ENCODE measurements around the gene G6PC3. TPM values are rescaled to one million over a fixed set of nuclear protein-coding genes. Genes with fewer than 3 reads are reported as not detected.

Gene G6PC3
- total and polyA plus RNA-seq, 2 donors (not counting 3 experiments of a cell fraction or from before 2014, with no cell fraction given): 78.4 to 194 TPM

DNA sequence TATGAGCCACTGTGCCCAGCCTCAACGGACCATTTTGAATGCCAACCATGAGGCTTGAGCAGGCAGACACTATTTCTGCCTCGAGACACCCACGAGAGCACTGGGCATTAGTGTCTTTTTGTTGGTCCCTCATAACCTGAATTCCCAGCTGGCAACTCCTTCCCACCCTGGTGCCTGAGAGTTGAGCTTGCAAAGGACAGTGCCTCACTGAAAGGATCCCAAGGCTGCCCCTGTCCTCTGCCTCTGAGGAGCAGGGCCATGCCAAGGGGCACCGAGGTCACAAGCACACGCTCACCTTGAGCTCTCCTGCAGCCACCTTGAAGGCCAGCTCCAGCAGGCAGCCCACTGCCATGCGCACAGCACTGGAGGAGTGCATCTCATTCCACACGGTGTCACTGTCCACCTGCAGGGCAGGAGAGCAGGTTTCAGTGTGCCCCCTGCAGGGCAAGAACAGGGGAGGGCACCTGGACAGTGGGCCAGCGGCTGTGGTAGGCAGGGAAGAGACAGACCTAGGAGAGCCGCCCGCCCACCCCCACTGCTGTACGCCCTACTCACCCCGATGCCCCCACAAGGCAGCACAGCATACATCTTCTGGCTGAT, 12.8 kb downstream of the G6PC3 start:
- no peak overlapping the region for H3K4me2 ChIP-seq (ENCODE audit: insufficient read depth, low read length)
- peaks cover 6% of the 10 kb centered on the region for H3K4me1 ChIP-seq (ENCODE audit: control insufficient read depth, extremely low read depth, insufficient read depth, low read length)
- H3K27ac ChIP-seq (ENCODE audit: insufficient read depth, low read depth, low read length): no peak overlapping the region
- H2AFZ ChIP-seq (ENCODE audit: low read depth, low read length): no peak overlapping the region
- H3K4me3 ChIP-seq (replicated peaks in 1 of 3; ENCODE audit: insufficient read depth in 1 of 3, low read depth in 1 of 3, low read length in 3 of 3): no peak overlapping the region
- FAIRE-seq: no peak
- ChIA-PET POLR2A (interaction anchor here (0.6 kb wide), 1 partner anchor 40 kb away, joined by 4 read pairs; the partner anchor contains the start of gene HDAC5), CTCF (interaction anchor here (0.6 to 2.4 kb wide), 16 partner anchors 8 to 85 kb away, joined by 3 to 31 read pairs (median 5); partner anchors contain the start of genes G6PC3, HDAC5 and LSM12)
- TF ChIP-seq, protein P1, sequence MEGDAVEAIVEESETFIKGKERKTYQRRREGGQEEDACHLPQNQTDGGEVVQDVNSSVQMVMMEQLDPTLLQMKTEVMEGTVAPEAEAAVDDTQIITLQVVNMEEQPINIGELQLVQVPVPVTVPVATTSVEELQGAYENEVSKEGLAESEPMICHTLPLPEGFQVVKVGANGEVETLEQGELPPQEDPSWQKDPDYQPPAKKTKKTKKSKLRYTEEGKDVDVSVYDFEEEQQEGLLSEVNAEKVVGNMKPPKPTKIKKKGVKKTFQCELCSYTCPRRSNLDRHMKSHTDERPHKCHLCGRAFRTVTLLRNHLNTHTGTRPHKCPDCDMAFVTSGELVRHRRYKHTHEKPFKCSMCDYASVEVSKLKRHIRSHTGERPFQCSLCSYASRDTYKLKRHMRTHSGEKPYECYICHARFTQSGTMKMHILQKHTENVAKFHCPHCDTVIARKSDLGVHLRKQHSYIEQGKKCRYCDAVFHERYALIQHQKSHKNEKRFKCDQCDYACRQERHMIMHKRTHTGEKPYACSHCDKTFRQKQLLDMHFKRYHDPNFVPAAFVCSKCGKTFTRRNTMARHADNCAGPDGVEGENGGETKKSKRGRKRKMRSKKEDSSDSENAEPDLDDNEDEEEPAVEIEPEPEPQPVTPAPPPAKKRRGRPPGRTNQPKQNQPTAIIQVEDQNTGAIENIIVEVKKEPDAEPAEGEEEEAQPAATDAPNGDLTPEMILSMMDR (IDR thresholded peaks at IDR 0.05; ENCODE audit: extremely low read depth in 1 of 2, insufficient read depth in 1 of 2, low read depth in 1 of 2, low read length in 2 of 2): peak; percentile 7 to 44
- no peak for TF ChIP-seq JUN (IDR thresholded peaks at IDR 0.05; ENCODE audit: borderline replicate concordance, insufficient read depth, insufficient read length, low read depth)
- no peaks in the 10 kb centered on the region for H3K79me2 ChIP-seq (ENCODE audit: control insufficient read depth, insufficient read depth, low read length)
- no peaks in the 10 kb centered on the region for H3K9me1 ChIP-seq (replicated peaks; ENCODE audit: control insufficient read depth, extremely low read depth, insufficient read depth, low read length)
- BruUV-seq (replicated peaks): no TSS peak
- H3K9me3 ChIP-seq (replicated peaks; ENCODE audit: control insufficient read depth, insufficient read depth, low read length): no peaks in the 10 kb centered on the region
- peak; percentile 26 for DNase-seq (ENCODE audit: low read depth, low spot score)
- no peak overlapping the region for H3K9ac ChIP-seq (replicated peaks; ENCODE audit: extremely low read depth, insufficient read depth, low read length)
- no peaks in the 10 kb centered on the region for H4K20me1 ChIP-seq (replicated peaks; ENCODE audit: control insufficient read depth, extremely low read depth, insufficient read depth, low read length)
- intact Hi-C loops (cut with micrococcal nuclease): no loop called here
- no peaks in the 10 kb centered on the region for H3K27me3 ChIP-seq (ENCODE audit: control insufficient read depth in 2 of 2, insufficient read depth in 2 of 2, low read length in 2 of 2)
- peaks cover 0 to 18% of the 10 kb centered on the region in 2 experiments for H3K36me3 ChIP-seq (ENCODE audit: control insufficient read depth in 2 of 2, extremely low read depth in 1 of 2, insufficient read depth in 2 of 2, low read length in 2 of 2)
- dilution Hi-C loops (cut with MboI; ENCODE audit: extremely low pct_ligation_motif_present, low sequenced_read_pairs): no loop called here

DNA sequence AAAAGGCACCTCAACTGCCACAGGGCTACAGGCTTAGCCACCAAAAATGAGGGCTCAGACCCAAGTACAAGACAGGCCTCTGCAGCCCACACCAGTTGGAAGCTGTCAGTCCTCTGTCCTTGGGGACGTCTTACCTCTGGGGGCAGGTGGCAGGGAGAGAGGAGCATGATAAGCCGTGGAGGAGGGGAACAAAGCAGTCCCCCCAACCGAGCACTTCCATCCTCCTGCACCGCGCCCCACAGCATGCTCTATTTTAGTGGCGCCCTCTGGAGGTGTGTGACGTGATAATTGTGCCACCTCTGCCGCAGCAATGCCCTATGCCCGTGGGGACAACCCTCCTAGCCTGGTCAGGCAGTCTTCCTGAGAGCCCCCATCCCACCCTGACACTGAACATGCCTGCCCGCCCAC, 13.6 kb downstream of the G6PC3 start:
- CTCF ChIA-PET: interaction anchor here (0.6 to 2.4 kb wide), 13 partner anchors 9 to 84 kb away, joined by 3 to 31 read pairs (median 5); partner anchors contain the start of genes G6PC3, HDAC5 and LSM12

More for the DNA sequence above, 13.6 kb downstream of the G6PC3 start:
- DNase-seq (ENCODE audit: low read depth, low spot score) (no peak), FAIRE-seq (no peak)
- intact Hi-C loops (cut with micrococcal nuclease): loop anchor here (2.0 kb wide), 1 partner anchor 31 kb away; no protein-coding TSS in a partner anchor
- no peaks in the 10 kb centered on the region for H3K79me2 ChIP-seq (ENCODE audit: control insufficient read depth, insufficient read depth, low read length)
- no peak overlapping the region for H2AFZ ChIP-seq (ENCODE audit: low read depth, low read length)
- H3K9me1 ChIP-seq (replicated peaks; ENCODE audit: control insufficient read depth, extremely low read depth, insufficient read depth, low read length): no peaks in the 10 kb centered on the region
- POLR2A ChIA-PET: interaction anchor here (0.6 kb wide), 1 partner anchor 39 kb away, joined by 4 read pairs; the partner anchor contains the start of gene HDAC5
- no peak overlapping the region for H3K27ac ChIP-seq (ENCODE audit: insufficient read depth, low read depth, low read length)
- dilution Hi-C loops (cut with MboI; ENCODE audit: extremely low pct_ligation_motif_present, low sequenced_read_pairs): no loop called here
- H3K4me3 ChIP-seq (replicated peaks in 1 of 3; ENCODE audit: insufficient read depth in 1 of 3, low read depth in 1 of 3, low read length in 3 of 3): no peak overlapping the region
- no peaks in the 10 kb centered on the region for H4K20me1 ChIP-seq (replicated peaks; ENCODE audit: control insufficient read depth, extremely low read depth, insufficient read depth, low read length)
- no peak overlapping the region for H3K4me2 ChIP-seq (ENCODE audit: insufficient read depth, low read length)
- no peak for TF ChIP-seq POLR2AphosphoS5 (IDR thresholded peaks at IDR 0.05; ENCODE audit: insufficient read depth, low read depth, low read length)
- TF ChIP-seq GATA2 (IDR thresholded peaks at IDR 0.05; ENCODE audit: insufficient read depth, insufficient read length, low read depth, low read length): no peak
- no peak for TF ChIP-seq FOS (IDR thresholded peaks at IDR 0.05; ENCODE audit: borderline replicate concordance, insufficient read depth, low read length)
- TF ChIP-seq, protein P1 (IDR thresholded peaks at IDR 0.05; ENCODE audit: extremely low read depth in 1 of 2, insufficient read depth in 1 of 2, low read depth in 1 of 2, low read length in 2 of 2): peak; percentile 34 to 48
- TF ChIP-seq EZH2 (IDR thresholded peaks at IDR 0.05; ENCODE audit: borderline replicate concordance, low read depth, low read length, severe bottlenecking): no peak
- H3K36me3 ChIP-seq (ENCODE audit: control insufficient read depth in 2 of 2, extremely low read depth in 1 of 2, insufficient read depth in 2 of 2, low read length in 2 of 2): peaks cover 0 to 14% of the 10 kb centered on the region in 2 experiments
- H3K9me3 ChIP-seq (replicated peaks; ENCODE audit: control insufficient read depth, insufficient read depth, low read length): no peaks in the 10 kb centered on the region
- no peak overlapping the region for H3K9ac ChIP-seq (replicated peaks; ENCODE audit: extremely low read depth, insufficient read depth, low read length)
- peaks cover 6% of the 10 kb centered on the region for H3K4me1 ChIP-seq (ENCODE audit: control insufficient read depth, extremely low read depth, insufficient read depth, low read length)
- no TSS peak for BruUV-seq (replicated peaks)
- no peaks in the 10 kb centered on the region for H3K27me3 ChIP-seq (ENCODE audit: control insufficient read depth in 2 of 2, insufficient read depth in 2 of 2, low read length in 2 of 2)

Measured in endothelial cell of umbilical vein (primary cell).